HCEC 1CT (cell line): ENCODE data around the gene STX10.

Experiments used
- DNase-seq: peaks from one replicate; pipeline ENCODE4 v3.0.0-alpha.2; 2017

STX10 gene

GRCh38 chr19:13118424-13119193 is 31.6 kb downstream of the STX10 start:
- DNase-seq, result no peak

DNA sequence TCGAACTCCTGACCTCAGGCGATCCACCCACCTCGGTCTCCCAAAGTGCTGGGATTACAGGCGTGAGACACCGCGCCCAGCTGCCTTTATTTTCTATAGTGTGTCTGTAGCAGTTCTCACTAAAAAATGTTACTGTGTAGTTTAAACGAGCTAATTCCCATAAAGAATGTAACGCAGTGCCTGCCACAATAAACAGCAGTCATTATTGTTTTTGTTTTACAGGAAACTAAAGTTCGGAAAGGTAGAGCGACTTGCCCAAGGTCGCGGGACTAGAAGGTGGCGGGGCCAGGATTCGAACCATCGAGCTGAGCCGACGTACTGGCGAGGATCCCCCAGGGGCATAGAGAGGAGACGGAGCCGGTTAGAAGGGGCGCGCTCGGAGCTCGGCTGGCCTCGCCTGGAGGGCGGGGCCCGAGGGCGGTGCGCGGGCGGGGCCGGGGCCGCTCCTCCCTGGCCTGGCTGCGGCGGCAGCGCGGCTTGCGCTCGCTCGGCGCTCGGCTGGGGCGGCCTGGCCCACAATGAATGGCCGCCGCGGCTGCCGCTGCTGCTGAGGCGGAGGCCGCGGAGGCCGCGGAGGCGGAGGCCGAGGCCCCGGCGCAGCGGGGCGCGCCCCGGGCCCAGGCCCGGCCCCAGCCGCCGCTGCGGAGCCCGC is 32.3 kb downstream of the STX10 start, which contains the start of gene NACC1:
TSS of gene NACC1 (plus strand) at position 493 of the 652 bp plus-strand sequence. CDS start 16,944 bp downstream, outside the sequence.
- DNase-seq, result peak; percentile 94

DNA sequence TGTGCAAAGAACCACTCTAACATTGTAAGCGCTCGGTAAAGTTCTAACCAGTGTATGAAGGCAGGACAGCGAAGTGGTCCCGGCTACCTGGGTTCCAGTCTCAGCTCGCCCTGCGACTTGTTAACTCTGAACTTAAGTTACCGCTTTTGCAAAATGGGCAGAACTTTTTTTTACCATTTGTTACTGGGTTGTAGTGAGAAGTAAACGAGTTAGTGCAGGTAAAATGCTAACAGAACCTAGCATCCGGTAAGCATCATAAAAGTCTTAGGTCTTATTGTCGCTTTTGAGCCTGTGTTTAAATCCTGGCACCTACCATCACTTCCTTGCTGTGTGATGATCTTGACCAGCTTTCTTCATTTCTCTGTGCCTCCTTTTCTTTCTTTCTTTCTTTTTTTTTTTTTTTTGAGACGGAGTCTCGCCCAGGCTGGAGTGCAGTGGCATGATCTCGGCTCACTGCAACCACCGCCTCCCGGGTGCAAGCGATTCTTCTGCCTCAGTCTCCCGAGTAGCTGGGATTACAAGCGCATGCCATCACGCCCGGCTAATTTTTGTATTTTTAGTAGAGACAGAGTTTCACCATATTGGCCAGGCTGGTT is 32.9 kb downstream of the STX10 start:
- DNase-seq, result no peak

DNA sequence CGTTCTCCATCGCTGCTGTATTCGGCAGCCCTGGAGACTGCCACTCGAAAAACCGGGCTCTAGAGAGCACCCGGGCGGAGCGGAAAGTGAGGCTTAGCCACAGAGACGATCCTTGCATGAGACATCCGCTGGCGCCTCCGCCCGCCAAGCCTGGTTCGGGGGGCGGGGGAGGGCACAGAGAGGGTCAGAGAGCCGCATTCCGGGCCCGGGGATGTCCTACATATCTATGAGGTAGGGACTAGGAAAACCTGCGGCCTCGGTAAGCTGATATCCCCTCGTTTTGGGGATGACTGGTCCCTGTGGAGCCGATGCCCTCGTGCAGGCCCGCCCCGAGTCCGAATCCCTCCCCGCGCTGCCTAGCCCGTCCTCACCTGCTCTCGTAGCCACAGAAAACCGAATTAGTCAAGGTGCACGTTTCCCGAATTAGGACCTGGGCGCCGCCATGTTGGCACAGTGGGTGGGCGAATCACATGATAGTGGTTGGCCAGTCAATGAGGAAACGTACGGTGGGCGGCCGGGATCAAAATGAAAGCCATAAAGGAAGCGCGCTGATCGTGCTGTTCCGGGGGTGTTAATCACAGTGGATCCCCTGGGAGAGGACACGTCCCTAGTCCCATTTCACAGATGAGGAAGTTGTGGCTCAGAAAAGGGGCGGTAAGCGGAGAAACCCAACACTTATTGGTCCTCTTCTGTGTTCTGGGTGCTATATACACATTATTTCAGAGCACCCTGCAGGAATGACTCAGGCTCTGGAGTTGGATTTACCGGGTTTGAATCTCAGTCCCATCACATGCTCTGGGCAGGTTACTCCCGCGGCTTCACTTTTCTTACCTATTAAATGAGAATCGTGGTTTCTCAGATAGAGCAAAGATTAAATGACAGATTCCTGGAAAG is 33.6 kb downstream of the STX10 start, which contains the start of gene TRMT1:
TSS of gene TRMT1 (minus strand) at position 459 of the 894 bp plus-strand sequence. CDS start at position 118, 341 bp downstream.
- peak; percentile 92 for DNase-seq

DNA sequence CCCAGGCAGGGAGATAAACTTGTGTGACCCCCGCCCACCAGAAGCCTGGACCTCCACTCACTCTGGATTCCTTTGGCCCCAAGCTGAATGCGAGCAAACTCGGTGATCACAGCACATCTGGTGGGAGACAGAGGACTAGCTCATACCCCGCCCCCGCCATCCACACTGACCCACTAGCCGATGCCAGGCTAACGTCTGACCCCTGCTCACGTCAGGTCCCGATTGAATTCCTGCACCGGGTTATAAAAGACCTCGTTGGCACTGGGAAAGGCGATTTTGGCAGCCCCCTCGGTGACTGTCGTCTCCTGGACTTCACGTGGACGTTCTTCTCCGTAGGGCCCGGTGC is 34.3 kb downstream of the STX10 start:
- no peak for DNase-seq

- DNase-seq, result no peak
Observed at GRCh38 chr19:13112555-13112954, 37.6 kb downstream of the STX10 start.

DNA sequence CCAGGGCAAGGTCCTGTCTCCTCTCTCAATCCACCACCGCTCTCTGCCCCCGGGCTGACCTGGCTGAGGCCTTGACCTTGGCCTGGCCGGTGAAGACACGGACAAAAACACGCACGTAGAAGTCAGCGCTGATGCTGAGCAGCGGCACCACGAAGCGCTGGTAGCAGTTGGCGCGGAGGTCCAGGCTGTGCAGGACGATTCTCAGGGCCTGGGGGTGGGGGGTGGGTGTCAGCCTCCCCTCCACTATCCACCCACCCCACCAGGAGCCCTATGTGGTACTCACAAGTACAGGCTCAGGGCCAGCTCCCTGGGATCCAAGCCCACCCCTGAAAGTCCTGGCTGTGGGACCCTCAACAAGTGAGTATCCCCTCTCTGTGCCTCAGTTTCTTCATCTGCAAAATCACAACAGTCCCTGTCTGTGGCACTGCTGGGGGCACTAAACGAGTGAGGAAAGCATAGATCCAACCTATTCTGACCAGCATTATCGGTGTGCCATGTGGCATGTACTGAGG is 40.0 kb downstream of the STX10 start:
- no peak for DNase-seq

- no peak for DNase-seq
Observed at GRCh38 chr19:13109361-13110098, 40.6 kb downstream of the STX10 start.

- no peak for DNase-seq
Observed at GRCh38 chr19:13104848-13105711, 45.1 kb downstream of the STX10 start.

DNA sequence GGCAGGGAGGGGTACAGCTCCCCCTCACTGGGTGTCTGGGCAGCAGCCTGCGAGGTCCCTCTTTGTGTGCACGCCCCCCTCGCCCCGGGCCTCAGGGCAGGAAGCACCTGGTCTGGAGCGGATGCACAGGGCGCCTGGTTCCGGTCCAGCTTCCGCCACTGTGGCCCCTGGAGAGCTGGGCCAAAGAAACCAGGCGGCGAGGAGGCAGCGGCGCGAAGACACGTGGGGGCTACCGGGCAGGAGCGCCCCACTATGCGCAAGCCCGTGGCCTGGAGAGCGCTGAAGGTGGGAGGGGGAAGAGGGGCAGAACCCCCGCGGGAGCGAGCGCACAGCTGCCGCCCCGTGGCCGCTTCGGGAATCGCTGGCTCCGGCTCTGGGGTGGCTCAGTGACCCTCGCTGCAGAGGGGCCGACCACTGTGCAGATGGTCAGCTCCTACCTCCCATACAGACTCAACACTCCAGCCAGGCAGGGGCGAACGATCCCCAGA is 45.8 kb downstream of the STX10 start:
- no peak for DNase-seq

DNA sequence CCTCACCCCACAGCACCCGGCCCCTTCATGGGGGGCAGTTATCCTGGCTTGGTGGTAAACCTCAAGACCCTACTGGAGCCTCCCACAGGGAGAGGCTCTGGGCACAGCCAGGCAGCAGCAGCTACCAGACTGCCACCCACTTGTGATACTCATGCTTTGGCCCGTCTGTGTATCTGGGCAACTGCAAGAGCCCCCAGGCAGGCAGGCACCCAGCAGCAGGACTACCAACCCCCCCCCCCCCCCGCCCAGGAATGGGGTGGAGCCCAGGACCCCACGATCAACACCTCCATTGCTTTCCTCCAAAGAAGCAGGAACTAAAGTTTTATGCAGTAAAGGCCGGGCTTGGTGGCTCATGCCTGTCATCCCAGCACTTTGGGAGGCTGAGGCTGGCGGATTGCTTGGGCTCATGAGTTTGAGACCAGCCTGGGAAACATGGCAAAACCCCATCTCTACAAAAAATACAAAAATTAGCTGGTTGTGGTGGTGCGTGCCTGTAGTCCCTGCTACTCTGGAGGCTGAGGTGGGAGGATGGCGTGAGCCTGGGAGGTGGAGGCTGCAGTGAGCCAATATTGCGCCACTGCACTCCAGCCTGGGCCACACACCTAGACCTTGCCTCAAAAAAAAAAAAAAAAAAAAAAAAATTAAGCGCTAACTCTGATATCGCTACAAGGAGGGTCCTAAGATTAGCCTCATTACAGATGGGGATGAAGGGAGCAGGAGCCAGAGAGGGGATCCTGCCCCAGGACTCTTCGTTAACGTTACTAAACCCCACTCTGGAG is 46.4 kb downstream of the STX10 start:
- DNase-seq, result no peak

GRCh38 chr19:13102666-13103580 is 47.3 kb downstream of the STX10 start, which contains the start of gene LYL1:
TSS of gene LYL1 (minus strand) at chr19:13102858. CDS start at chr19:13101171, 1,687 bp downstream.
- DNase-seq, result no peak

DNA sequence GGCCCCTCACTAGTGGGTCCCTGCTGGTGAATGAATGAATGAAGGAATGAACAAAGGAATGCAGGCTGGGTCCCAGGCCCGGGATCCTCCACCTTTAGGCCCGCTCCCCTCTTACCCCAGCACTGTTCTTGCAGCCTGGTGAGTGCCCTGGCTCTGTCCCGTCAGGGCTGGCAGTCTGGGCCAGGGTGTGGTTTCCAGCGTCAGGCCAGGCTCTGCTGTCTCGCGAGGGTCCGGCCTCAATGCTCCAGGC is 47.8 kb downstream of the STX10 start:
- no peak for DNase-seq

DNA sequence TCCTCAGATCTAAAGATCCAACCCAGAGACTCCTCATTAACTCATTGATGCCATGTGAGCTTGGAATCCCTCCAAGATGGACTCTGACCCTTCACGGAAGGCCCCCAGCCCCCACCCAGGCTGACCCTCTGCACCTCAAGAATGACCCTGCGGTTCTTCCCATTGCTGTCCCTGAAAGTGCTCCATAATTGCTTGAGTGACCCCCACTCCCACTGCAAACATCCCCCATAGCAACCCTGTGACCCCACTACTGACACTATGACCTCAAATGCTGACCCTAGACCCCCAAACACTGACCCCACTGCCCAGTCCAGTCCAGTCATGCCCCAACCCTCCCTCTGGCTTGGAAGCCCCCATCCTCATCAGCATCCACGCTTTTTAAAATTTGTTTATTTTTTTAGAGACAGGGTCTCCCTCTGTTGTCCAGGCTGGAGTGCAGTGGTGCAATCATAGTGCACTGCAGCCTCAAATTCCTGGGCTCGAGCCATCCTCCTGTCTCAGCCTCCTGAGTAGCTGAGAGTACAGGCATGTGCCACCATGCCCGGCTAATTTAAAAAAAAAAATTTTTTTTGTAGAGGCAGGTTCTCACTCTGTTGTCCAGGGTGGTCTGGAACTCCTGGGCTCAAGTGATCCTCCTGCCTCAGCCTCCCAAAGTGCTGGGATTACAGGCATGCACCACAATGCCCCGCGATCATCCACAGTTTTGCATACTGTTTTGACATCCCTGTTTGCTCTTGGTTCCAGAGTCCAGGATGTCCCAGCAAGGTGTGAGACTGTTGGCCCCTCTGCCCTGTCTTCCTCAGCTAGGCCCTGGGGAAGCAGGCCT is 48.4 kb downstream of the STX10 start:
- no peak for DNase-seq

GRCh38 chr19:13100841-13101589 is 49.2 kb downstream of the STX10 start:
- DNase-seq, result no peak

- no peak for DNase-seq
Observed at GRCh38 chr19:13100031-13100588, 50.1 kb downstream of the STX10 start.
